Tibial artery (tissue), 4 donors: ENCODE results near the gene GZMM.
A peak's percentile ranks its signal among the peaks of the same experiment; 100 is the strongest.

Experiments
- DNase-seq, 2 donors: peaks; one replicate each; pipeline ENCODE4 v3.0.0-alpha.2; 2019
- H3K27ac ChIP-seq, 2 donors: fragments of 200-600 bp; sonication (generic) in 1 of 2; 1 replicate in 1 of 2; 2 replicates in 1 of 2; pipeline ENCODE4 v1.5.1; 2018 to 2019; ENCODE audit warnings: mild to moderate bottlenecking in 1 of 2
- H3K27me3 ChIP-seq, 2 donors: fragments of 200-600 bp; sonication (generic) in 1 of 2; one replicate each; pipeline versions ENCODE4 v1.5.1 to v1.6.0; 2016 to 2019
- H3K36me3 ChIP-seq, 3 donors: fragments of 200-600 bp; sonication (generic) in 2 of 3; one replicate each; pipeline ENCODE4 v1.5.1; 2016 to 2019; ENCODE audit warnings: mild to moderate bottlenecking in 2 of 3
- H3K4me1 ChIP-seq, 4 donors: fragments of 200-600 bp; sonication (generic) in 2 of 4; 1 replicate in 3 of 4; 2 replicates in 1 of 4; pipeline ENCODE4 v1.5.1; 2016 to 2019
- H3K4me3 ChIP-seq, 2 donors: fragments of 200-600 bp; sonication (generic) in 1 of 2; 1 replicate in 1 of 2; 2 replicates in 1 of 2; pipeline ENCODE4 v1.5.1; 2018 to 2019; ENCODE audit warnings: mild to moderate bottlenecking in 2 of 2
- H3K9me3 ChIP-seq, 3 donors: fragments of 200-600 bp; sonication (generic) in 1 of 3; one replicate each; pipeline ENCODE4 v1.5.1; 2016 to 2019
- CTCF ChIP-seq, 2 experiments: fragments of 200-600 bp in 1 of 2; fragments of 450-650 bp in 1 of 2; IDR thresholded peaks; one replicate each; pipeline ENCODE4 v1.5.1; 2017 to 2019; ENCODE audit warnings: antibody characterized with exemption in 2 of 2, mild to moderate bottlenecking in 1 of 2, moderate library complexity in 1 of 2
- intact Hi-C: fragments of 100-400 bp; cut with DNase I; formaldehyde crosslinking; loops from one replicate; pipeline ENCODE4 v1.15.0; 2023; ENCODE audit warnings: low total_unique reads

GZMM gene

GRCh38 chr19:570251-570686 lies 26.4 kb downstream of the GZMM start:
- Histone ChIP-seq H3K4me3 (no peak overlapping the region), H3K27ac (no peak overlapping the region), H3K36me3 (no peaks in the 10 kb centered on the region), H3K9me3 (no peaks in the 10 kb centered on the region), H3K27me3 (no peaks in the 10 kb centered on the region), H3K4me1 (peaks cover 0 to 34% (median 29%) of the 10 kb centered on the region in 4 donors)
- no peak for DNase-seq
- TF ChIP-seq CTCF (IDR thresholded peaks at IDR 0.05), result no peak
- intact Hi-C loops, result no loop called here

- Histone ChIP-seq H3K4me3 (peak overlapping the region; percentile 93 to 98), H3K9me3 (no peaks in the 10 kb centered on the region), H3K36me3 (no peaks in the 10 kb centered on the region), H3K27ac (peak overlapping the region in 1 of 2 donors; percentile 65), H3K27me3 (no peaks in the 10 kb centered on the region), H3K4me1 (peaks cover 0 to 42% (median 37%) of the 10 kb centered on the region in 4 donors)
- no peak for TF ChIP-seq CTCF (IDR thresholded peaks at IDR 0.05)
- intact Hi-C loops, result no loop called here
- DNase-seq, result no peak
These were observed 27.2 kb downstream of the GZMM start for GRCh38 chr19:570937-571565.

GRCh38 chr19:571566-571974 lies 27.7 kb downstream of the GZMM start:
- peak overlapping the region; percentile 64 to 65 for H3K27ac ChIP-seq
- H3K36me3 ChIP-seq, result no peaks in the 10 kb centered on the region
- intact Hi-C loops, result no loop called here
- no peak for DNase-seq
- no peak for TF ChIP-seq CTCF (IDR thresholded peaks at IDR 0.05)
- H3K27me3 ChIP-seq, result no peaks in the 10 kb centered on the region
- no peaks in the 10 kb centered on the region for H3K9me3 ChIP-seq
- peak overlapping the region; percentile 93 to 98 for H3K4me3 ChIP-seq
- H3K4me1 ChIP-seq, result peaks cover 0 to 46% (median 40%) of the 10 kb centered on the region in 4 donors

DNA sequence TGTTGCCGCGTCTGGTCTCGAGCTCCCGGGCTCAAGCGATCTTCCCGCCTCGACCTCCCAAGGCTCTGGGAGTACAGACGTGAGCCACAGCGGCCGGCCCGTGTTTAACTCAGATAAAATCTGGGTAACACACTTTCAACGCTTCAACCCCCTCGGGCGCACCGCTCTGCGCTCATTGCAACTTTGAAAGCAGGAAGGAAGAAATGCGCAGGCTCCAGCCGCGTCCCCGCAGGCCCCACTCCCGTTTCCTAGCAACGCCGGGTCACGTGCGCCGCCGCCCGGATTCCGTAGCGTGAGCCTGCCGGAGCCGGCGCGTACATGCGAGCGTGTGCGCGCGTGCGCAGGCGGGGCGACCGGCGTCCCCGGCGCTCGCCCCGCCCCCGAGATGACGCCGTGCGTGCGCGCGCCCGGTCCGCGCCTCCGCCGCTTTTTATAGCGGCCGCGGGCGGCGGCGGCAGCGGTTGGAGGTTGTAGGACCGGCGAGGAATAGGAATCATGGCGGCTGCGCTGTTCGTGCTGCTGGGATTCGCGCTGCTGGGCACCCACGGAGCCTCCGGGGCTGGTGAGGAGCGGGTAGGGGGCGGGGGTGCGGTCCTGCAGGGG lies 28.4 kb downstream of the GZMM start, which contains the start of gene BSG:
Gene BSG, plus strand, starts transcription at position 457 of the 603 bp plus-strand sequence. Its CDS starts 39 bp downstream, at position 496.
- Histone ChIP-seq H3K36me3 (no peaks in the 10 kb centered on the region), H3K27me3 (no peaks in the 10 kb centered on the region), H3K4me3 (peak within 1 kb of the TSS; percentile 93 to 98), H3K9me3 (no peaks in the 10 kb centered on the region), H3K4me1 (peaks cover 0 to 52% (median 42%) of the 10 kb centered on the region in 4 donors), H3K27ac (peak within 1 kb of the TSS; percentile 80 to 87)
- peak in 1 of 2 experiments; percentile 23 for TF ChIP-seq CTCF (IDR thresholded peaks at IDR 0.05)
- peak; percentile 98 to 99 for DNase-seq
- intact Hi-C loops, result no loop called here

- no peaks in the 10 kb centered on the region for H3K9me3 ChIP-seq
- peak overlapping the region; percentile 93 to 98 for H3K4me3 ChIP-seq
- DNase-seq, result peak in 1 of 2 donors; percentile 74
- peaks cover 0 to 6% (median 1%) of the 10 kb centered on the region in 3 donors for H3K36me3 ChIP-seq
- peak overlapping the region; percentile 80 to 87 for H3K27ac ChIP-seq
- intact Hi-C loops, result no loop called here
- TF ChIP-seq CTCF (IDR thresholded peaks at IDR 0.05), result no peak
- no peaks in the 10 kb centered on the region for H3K27me3 ChIP-seq
- peaks cover 0 to 53% (median 42%) of the 10 kb centered on the region in 4 donors for H3K4me1 ChIP-seq
These were observed 29.1 kb downstream of the GZMM start for GRCh38 chr19:572743-573518.
